DMS114 treated with DMSO at 0.1 percent for 48 hours (cell line): ENCODE data around the gene PPP5C.

ENCODE experiments used
- DNase-seq: peaks from one replicate; lab custom pipeline; 2025; ENCODE audit not compliant: unreplicated experiment; lab: John Stamatoyannopoulos, UW

The PPP5C gene

DNA sequence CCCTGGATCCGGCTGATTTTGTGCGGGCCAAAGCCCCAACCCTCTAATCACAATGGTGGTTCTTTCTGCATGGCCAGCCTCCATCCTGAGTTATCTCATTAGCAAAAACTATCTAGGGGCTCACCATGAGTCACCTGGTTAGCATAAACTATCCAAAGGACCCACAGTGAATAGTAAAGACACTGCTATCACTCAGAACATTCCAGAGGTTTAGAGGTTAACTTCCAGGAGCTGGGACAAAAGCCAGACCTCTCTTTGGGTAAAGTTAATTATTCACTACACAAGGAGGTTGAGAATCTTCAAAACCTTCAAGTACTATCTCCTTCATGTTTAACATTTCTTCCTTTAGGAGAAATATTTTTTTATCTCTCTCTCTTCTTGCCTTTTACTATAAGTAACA, 18.8 kb upstream of the PPP5C start:
- DNase-seq: no peak

DNA sequence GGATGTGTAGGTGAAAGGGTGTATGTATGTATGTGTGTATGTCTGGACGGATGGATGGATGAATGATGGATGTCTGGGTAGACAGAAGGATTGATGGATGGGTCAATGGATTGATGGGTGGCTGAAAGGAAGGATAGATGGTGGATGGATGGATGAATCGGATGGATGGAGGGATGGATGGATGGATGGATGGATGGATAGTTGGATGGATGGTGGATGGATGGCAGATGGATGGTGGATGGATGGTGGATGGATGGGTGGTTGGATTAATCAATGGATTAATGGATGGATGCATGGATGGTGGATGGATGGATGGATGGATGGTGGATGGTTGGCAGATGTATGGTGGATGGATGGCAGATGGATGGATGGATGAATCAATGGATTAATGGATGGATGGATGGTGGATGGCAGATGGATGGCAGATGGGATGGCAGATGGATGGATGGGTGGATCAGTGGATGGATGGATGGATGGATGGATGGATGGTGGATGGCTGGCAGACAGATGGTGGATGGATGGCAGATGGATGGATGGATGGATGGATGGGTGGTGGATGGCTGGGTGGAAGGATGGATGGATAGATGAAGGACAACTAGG, 16.5 kb upstream of the PPP5C start:
- no peak for DNase-seq

DNA sequence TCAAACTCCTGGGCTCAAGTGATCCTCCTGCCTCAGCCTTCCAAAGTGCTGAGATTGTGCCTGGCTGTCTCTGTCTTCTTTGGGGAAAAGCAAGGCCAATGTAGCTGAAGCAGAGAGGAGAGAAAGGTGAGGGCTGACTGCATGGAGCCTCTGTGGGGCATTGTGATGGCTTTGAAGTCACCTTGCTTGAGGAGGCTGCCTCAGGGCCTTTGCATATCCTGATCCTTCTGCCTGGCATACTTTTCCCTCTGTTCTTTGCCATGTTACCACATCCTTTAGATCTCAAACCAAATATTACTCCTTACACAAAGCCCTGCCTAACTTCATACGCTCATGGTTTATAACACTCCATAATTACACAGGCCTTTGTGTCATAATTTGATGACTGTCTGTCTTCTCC, 9.4 kb upstream of the PPP5C start:
- no peak for DNase-seq

DNA sequence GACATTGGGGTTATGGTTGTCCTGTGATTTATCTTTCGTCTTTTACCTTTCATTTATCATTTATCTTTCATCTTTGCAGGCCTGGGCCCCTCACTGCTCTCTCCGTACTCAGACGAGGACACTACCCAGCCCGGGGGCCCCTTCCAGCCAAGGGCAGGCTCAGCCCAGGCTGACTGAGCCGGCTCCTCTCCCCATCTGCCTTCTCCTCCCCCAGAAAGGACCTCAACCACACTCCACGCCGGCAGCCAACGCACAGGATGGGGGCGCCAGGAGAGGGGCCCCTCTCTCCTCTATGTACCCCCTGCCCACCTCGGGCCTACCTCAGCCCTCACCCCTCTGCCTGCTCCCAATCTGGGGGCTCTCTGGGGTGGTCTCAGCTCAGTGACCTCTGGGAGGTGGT, 7.4 kb upstream of the PPP5C start:
- DNase-seq: no peak

DNA sequence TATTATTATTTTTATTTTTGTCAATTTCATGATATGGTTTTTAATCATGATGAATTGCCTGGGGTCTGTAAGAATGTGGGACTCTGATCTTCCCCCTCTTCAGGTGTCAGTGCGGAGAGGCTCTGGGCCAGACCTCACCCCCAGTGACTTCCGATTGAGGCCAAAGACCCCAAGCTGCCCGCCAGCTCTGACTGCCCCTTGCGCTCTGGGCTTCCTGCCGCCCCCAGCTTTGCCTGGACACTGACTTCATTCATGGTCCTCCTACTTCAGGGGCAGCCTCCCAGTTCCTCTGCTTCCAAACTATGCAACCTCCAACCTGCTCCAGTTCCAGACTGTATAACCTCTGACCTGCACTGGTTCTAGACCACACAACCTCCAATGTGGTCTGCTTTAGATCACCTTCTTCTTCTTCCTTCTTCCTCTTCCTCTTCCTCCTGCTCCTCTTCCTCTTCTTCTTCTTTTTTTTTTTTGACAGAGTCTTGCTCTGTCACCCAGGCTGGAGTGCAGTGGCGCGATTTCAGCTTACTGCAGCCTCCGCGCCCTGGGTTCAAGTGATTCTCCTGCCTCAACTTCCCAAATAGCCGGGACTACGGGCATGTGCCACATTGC, 6.7 kb upstream of the PPP5C start:
- DNase-seq: no peak

DNA sequence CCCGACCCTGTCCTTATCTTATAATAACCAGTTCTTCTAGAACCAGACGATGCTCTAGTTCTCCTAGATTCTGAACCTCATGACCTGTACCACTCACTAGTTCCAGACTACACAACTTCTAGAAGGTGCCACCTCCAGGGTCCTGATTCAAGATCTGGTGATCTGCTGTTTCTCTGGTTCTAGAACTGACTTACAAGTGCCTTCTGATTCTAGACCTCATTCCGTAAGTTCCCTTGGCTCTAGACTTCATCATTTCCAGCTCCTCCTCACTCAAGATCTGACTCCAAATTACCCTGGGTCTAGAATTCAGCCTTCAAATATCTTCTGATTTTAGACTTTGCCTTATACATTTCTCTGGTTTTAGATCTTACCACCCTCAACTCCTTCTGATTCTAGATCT, 5.0 kb upstream of the PPP5C start:
- DNase-seq: no peak

DNA sequence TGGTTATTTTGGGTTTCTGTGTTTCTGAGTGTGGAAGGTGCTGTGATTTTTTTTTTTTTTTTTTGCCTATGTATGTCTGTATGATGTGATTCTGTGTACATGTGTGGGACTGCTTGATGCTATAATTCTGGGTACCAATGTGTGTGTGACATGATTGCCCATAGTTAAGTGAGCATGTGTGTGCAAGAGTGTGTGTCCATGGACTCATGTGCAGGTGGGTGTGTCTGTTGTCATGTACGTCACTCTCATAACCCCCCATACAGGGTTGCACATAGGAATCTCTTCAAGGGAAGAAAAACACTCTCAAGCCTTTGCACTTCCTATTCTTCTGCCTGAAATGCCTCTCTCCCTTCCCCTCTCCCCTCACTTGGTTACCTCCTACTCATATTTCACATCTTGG, 2.5 kb upstream of the PPP5C start:
- no peak for DNase-seq

DNA sequence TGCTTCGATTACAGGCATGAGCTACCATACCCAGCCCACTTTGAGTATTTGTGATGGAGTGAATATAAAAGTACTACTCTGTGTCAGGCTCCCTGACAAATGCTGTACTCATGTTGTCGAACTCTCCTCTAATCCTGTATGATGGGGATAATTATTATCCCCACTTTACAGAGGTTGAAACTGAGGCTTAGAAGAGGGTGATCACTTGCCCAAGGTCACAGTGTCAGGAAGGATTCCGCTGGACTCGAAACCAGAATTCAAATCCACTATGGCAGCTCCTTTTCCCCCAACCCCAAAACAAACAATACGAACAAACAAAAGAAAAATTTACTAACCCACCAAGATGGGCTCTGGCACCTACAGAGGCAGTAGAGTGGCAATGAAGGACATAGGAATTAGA, 1.7 kb upstream of the PPP5C start:
- no peak for DNase-seq

DNA sequence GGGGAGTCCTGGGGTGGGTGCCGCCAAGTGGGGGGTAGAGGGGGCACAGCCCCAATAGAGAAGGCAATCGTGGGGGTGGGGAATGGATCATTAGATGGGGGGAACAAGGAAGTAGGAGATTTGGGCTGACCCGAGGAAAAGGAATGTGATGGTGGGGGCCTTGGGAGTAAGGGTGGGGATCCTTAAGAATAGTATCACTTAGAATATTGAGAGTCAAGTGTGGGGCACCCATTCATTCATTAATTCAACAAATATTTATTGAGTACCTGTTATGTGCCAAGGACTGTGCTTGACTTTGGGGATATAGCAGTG, 641 bp downstream of the PPP5C start:
- no peak for DNase-seq

DNA sequence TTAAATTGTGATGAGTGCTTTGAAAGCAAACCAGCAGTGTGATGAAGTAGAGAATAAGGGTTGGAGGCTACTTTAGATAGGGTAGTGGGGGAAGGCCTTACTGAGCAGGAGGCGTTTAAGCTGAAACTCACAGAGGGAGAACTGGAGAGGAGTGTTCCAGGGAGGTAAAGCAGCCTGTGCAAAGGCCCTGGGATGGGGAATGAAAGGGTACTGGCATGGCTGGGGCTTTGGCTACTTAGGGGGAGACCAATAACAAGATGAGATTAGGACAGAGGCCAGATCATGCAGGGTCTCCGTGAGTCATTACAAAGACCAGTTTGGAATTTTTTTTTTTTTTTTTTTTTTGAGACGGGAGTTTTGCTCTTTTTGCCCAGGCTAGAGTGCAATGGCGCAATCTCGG, 1.1 kb downstream of the PPP5C start:
- DNase-seq: no peak

DNA sequence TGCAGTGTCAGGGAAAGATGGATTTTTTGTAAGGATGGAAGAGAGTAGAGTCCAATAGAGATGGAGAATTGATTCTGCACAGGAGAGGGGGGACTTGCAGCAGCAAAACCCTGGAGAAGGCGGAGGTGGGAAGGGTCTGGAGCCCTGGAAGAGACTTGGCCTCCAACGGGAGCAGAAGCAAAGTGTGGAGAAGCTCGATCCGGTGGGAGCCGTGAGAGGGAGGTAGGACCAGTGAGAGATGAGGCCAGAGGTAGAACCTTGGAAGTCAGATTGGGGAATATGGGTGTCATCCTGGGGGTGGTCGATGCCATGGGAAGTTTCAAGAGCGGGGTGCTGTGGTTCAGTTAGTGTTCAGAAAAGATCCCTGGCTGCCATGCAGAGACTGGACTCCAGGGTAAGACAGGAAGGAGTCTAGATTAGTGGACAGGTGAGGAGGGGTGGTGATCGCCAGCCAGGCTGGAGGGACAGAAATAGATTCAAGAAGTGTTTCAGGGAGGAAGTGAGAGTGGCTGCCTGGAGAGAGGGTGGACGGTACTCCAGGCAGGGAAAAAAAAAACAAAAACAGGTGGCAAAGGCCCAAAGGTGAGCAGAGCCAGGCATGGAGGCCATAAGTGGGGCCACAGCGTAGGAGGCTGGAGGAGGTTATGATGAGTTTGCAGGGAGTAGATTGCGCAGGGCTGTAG, 2.6 kb downstream of the PPP5C start:
- DNase-seq: no peak

DNA sequence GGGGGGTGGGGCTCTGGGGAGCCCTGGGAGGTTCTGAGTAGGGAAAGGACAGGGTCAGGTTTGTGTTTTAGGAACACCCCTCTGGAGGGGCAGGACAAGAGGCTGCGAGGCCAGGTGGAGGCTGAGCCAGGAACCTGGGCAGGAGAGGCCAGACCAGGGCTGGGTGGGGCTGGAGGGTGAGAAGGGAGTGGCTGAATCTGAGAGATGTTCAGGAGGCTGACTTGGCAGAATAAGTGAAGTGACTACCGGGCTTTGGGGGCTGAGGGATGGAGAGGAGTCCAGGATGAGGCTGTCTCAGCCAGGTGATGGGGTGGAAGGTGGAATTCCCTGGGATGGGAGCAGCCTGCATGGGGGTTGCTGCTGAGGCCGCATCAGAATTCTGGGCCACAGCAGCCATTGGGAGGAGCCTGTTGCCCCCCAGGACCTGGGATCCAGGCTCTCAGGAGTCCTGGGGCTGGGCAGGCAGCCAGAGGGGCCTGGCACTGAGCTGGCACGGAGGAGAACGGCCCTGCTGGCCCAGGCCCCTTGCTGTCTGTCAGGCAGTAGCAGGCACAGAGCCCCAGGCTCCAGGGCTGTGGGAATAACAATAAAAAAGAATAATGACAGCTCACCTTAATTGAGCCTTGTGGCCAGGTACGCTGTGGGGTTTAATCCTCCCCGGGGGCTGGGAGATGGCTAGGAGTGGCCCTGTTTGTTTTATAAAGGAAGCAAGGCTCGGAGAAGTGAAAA, 3.3 kb downstream of the PPP5C start:
- DNase-seq: no peak

DNA sequence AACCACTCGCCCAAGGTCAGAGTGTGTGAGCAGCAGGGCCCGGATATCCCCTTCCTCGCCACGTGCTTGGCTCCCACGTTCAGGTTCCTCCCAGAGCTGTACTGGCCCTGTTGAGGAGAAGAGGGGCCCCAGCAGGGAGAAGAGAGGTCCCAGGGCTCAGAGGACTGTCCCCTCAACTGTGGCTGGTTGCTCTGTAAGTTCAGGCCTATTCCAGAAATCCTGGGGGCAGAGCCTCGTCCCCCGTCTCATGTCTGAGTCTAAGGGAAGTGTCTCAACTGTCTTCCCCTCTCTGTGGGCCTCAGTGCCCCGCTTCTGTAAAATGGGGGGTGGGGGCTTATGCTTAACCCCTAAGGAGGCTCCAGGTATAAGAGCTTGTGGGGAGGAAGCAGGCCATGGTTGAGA, 3.9 kb downstream of the PPP5C start:
- no peak for DNase-seq

DNA sequence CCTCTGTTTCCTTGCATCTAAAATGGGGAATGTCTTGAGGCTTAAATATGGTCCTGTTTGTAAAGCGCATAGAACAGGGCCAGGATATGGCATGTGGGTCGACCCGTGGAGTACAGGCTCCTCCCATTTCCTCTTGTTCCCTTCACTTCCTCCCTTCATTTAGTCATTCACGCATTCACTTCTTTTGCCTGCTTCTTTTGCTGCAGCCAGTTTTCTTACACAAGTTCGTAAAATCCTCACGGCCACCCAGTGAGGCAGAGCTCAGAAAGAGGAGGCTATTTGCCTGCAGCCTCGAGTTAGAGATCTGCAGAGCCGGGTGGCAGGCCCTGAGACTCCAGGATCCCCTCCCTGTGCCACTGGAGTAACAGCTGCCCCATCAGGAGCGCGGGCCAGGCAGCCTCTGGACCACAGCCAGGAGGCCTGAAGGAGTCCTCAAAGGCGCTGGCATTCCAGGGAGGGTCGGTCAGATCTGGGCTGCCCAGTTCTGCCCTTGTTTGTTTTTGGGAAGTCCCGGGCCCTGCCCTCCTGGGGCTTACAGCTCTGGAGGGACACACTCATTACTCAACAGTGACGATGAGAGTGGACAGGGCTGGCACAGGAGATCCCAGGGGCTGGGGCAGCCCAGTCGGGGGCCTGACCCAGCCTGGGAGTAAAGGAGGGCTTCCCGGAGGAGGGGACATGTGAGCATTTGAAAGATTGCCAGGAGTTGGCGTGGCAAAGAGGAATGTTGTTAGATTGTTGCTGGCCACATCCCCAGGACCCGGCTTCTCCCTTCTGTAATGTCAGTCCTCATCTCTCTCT, 4.6 kb downstream of the PPP5C start:
- no peak for DNase-seq

DNA sequence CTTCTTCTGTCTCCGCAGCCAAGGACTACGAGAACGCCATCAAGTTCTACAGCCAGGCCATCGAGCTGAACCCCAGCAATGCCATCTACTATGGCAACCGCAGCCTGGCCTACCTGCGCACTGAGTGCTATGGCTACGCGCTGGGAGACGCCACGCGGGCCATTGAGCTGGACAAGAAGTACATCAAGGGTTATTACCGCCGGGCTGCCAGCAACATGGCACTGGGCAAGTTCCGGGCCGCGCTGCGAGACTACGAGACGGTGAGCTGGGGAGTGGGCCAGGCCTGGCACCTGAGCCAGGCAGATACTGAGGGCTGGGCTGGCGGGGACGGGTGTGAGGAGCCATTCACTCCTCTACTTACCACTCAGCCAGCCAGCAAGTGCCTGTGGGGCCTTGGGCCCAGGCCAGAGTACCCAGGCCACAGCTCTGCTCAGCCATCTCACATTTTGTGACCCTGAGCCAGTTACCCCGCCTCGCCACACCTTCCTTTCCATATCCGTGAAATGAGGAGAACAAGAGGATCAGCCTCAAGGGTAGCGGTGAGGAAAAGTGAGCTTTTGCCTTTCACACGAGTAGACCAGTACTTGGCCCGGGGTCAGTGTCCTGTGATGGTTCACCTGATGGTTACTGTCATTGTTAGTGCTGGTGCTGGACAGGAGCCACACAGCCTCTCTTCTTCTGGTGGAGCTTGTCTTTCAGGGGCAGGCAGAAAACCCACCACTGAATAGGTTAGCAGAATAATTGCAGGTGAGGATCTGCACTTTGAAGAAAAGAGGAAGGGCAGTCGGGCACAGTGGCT, 7.0 kb downstream of the PPP5C start:
- no peak for DNase-seq

DNA sequence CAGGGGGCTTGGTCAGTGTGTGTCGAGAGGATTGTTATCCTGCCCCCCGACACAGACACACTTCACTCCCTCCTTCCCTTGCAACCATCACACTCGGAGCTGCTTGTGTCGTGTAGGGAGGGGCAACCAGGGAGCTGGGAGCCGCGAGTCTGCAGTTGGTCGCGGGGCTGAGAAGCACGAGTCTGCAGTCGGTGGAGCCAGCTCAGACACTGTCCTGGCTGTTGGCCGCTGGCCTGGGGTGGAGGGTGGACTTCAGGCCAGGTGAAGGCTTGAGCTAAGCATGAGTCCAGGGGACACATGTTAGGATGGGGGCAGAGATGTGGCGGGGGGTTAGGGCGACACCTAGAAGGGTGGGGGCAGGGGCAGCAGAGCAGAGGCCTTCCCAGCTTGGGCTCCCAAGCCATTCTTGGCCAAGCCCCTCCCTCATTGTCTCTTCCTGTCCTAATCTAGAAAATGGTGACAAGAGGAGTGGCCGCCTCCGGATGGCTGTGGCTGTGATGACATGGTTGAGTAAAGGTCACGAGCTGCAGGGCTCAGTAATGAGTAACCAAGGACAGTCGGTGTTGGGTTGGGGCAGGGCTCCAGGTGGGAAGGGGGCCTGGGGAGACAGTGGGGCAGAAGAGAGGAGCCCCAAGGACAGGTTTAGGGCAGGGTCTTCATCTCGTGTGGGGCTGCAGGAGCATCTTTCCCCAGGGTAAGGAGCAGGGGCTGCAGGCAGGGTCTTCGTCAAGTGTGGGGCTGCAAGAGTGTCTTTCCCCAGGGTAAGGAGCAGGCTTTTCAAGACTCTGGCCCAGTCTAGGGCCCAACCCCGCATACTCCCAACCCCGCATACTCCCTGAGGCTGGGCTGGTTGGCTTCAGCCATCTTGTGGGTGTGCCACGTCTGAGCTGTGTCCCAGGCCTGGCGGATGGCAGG, 8.6 kb downstream of the PPP5C start:
- no peak for DNase-seq

DNA sequence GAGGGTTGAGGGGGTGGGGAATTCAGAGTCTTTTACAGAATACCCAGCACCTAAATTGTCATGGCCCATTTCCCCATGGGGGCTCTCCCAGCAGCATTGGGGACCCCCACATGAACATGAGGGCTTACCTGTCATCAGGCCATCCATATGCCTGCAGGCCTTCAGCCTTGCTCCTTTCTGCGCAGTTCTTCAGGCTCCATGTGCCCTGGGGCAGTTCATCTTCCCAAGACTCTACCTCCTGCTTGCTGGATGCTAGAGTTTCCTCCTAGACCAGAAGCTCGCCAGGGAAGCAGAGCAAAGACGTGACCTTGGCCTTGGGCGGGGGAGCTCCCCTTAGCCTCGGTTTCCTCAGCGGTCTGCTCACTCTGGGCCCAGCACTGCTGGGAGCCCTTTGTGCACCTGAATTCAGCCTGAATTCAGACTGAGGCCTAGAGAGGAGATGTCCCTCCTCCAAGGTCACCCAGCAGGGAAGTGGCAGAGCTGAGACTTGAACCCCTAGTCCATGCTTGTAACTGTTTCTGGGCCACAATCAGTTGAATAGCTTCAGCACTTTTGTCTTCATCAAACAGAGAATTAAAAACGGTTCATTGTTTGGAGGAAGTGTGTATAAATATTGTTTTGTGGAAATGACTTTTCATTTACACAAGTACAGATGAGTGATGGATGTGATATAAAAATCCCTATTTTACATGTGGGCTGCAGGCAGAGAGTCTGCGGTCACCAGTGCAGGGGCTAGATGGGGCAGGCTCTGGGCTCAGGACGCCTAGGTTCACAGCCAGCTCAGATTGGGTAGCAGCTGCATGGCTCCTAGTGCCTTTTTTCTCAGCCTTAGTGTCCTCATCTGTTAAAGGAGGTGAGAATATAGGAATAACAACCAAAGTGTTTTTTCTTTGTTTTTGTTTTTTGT, 9.5 kb downstream of the PPP5C start:
- no peak for DNase-seq

DNA sequence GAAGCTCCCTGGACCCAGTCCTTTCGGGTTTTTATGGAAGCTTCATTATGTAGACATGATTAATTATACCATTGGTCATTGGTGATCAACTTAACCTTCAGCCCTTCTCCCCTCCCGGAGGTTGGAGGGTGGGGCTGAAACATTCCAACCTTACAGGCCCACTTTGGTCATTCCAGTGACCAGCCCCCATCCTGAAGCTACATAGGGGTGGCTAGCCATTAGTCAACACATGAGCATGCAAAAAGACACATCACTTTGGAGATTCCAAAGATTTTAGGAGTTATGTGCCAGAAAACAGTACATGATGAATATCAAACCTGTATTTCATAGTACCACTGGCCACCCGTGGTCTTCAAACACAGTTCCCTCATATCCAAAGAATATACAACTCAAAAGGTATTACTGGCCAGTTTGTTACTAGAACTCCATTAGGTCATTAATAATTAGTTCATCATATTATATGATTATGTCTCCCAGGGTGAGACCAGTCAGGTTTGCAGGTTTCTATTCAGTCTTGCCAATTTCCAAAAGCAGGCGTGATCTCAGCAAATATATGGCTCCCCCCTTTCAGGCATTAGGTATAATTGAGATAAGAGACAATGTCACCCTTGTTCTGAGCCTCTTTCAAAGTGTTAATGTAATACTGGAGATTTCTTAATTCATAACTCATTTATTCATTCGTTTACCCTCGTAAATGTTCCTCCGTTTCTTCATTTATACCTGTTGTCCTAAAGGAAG, 11.1 kb downstream of the PPP5C start:
- no peak for DNase-seq
